CD14-positive monocyte (primary cell): Measurements from ENCODE around the gene TNFSF9. TPM values are rescaled to one million over a fixed set of nuclear protein-coding genes. Genes with fewer than 3 reads are reported as not detected.
A peak's percentile ranks its signal among the peaks of the same experiment; 100 is the strongest.

Experiments
- DNase-seq, 3 donors: peaks; one replicate each; pipeline ENCODE4 v3.0.0-alpha.2; 2011 to 2022
- H2AFZ ChIP-seq: 2 replicates; pipeline ENCODE4 v1.6.0; 2012; ENCODE audit warnings: mild to moderate bottlenecking, low read depth, low read length, inconsistent platforms; ENCODE audit not compliant: insufficient read depth, poor library complexity, severe bottlenecking
- H3K27ac ChIP-seq, 2 donors: 1 replicate in 1 of 2; 2 replicates in 1 of 2; pipeline ENCODE4 v1.5.1; 2012 to 2013; ENCODE audit warnings: low read length in 2 of 2, control low read depth in 1 of 2, inconsistent platforms in 1 of 2, low read depth in 1 of 2, mild to moderate bottlenecking in 1 of 2
- H3K27me3 ChIP-seq, 2 donors: one replicate each; pipeline versions ENCODE4 v1.6.0 to v1.6.1; 2011 to 2013; ENCODE audit warnings: low read length in 2 of 2; ENCODE audit not compliant: control insufficient read depth in 2 of 2, insufficient read depth in 2 of 2
- H3K36me3 ChIP-seq, 2 donors: replicated peaks in 1 of 2; 1 replicate in 1 of 2; 2 replicates in 1 of 2; pipeline versions ENCODE4 v1.5.1 to v1.6.1; 2012 to 2013; ENCODE audit warnings: low read length in 2 of 2, control low read depth in 1 of 2, inconsistent platforms in 1 of 2, mild to moderate bottlenecking in 1 of 2; ENCODE audit not compliant: insufficient read depth in 2 of 2, control insufficient read depth in 1 of 2
- H3K4me1 ChIP-seq, 2 donors: 1 replicate in 1 of 2; 2 replicates in 1 of 2; pipeline versions ENCODE4 v1.5.1 to v1.6.1; 2012 to 2013; ENCODE audit warnings: low read length in 2 of 2, control low read depth in 1 of 2, inconsistent platforms in 1 of 2, mild to moderate bottlenecking in 1 of 2, moderate library complexity in 1 of 2; ENCODE audit not compliant: insufficient read depth in 2 of 2, control insufficient read depth in 1 of 2
- H3K4me2 ChIP-seq: replicated peaks from 2 replicates; pipeline ENCODE3; 2012; ENCODE audit warnings: low read length, moderate library complexity, mild to moderate bottlenecking; ENCODE audit not compliant: poor library complexity, severe bottlenecking; ENCODE audit errors: extremely low read depth
- H3K4me3 ChIP-seq, 3 experiments: fragments of 200-600 bp in 1 of 3; sonication (generic) in 1 of 3; replicated peaks in 1 of 3; 1 replicate in 2 of 3; 2 replicates in 1 of 3; pipeline ENCODE4 v1.5.1; 2011 to 2013; ENCODE audit warnings: low read length in 3 of 3, mild to moderate bottlenecking in 3 of 3, control low read depth in 2 of 3, low read depth in 2 of 3, inconsistent platforms in 1 of 3, moderate library complexity in 1 of 3
- H3K79me2 ChIP-seq: 2 replicates; pipeline ENCODE4 v1.6.0; 2012; ENCODE audit warnings: mild to moderate bottlenecking, control low read depth, inconsistent platforms, low read length, moderate library complexity; ENCODE audit not compliant: insufficient read depth
- H3K9ac ChIP-seq: 2 replicates; pipeline ENCODE4 v1.6.0; 2017; ENCODE audit warnings: low read length, mild to moderate bottlenecking; ENCODE audit not compliant: insufficient read depth, poor library complexity, severe bottlenecking
- H3K9me3 ChIP-seq, 2 donors: replicated peaks in 1 of 2; 1 replicate in 1 of 2; 2 replicates in 1 of 2; pipeline versions ENCODE4 v1.5.1 to v1.6.1; 2012 to 2013; ENCODE audit warnings: low read length in 2 of 2, control low read depth in 1 of 2; ENCODE audit not compliant: control insufficient read depth in 1 of 2, insufficient read depth in 1 of 2
- H4K20me1 ChIP-seq: 2 replicates; pipeline ENCODE4 v1.6.0; 2012; ENCODE audit warnings: mild to moderate bottlenecking, low read length, control low read depth, moderate library complexity; ENCODE audit not compliant: insufficient read depth
- H3K27ac Mint-ChIP-seq, 7 donors: one replicate each; pipeline ENCODE4 v1.8.0; 2020; ENCODE audit warnings: mild to moderate bottlenecking in 7 of 7, mixed read lengths in 7 of 7, moderate library complexity in 6 of 7, inconsistent platforms in 2 of 7
- H3K27me3 Mint-ChIP-seq, 3 donors: one replicate each; pipeline ENCODE4 v1.8.0; 2021 to 2022; ENCODE audit warnings: low read depth in 3 of 3, mild to moderate bottlenecking in 3 of 3, mixed read lengths in 3 of 3, moderate library complexity in 3 of 3, inconsistent platforms in 1 of 3
- H3K36me3 Mint-ChIP-seq, 2 donors: one replicate each; pipeline ENCODE4 v1.8.0; 2020; ENCODE audit warnings: mixed read lengths in 2 of 2, inconsistent platforms in 1 of 2, mild to moderate bottlenecking in 1 of 2
- H3K4me1 Mint-ChIP-seq: one replicate; pipeline ENCODE4 v1.8.0; 2020; ENCODE audit warnings: mild to moderate bottlenecking, mixed read lengths
- H3K4me3 Mint-ChIP-seq, 2 donors: one replicate each; pipeline ENCODE4 v1.8.0; 2020; ENCODE audit warnings: mild to moderate bottlenecking in 2 of 2, mixed read lengths in 2 of 2, moderate library complexity in 1 of 2
- H3K9me3 Mint-ChIP-seq, 7 donors: one replicate each; pipeline ENCODE4 v1.8.0; 2020 to 2022; ENCODE audit warnings: mixed read lengths in 7 of 7, mild to moderate bottlenecking in 6 of 7, moderate library complexity in 6 of 7, inconsistent platforms in 2 of 7
- WGBS: methylation state at CpG from one replicate; pipeline ENCODE4 v1.1.5; 2013; ENCODE audit warnings: missing lambda C conversion rate; ENCODE audit not compliant: insufficient coverage; 5-methylcytosine and 5-hydroxymethylcytosine counted together
- intact Hi-C, 2 donors: fragments of 100-400 bp; cut with micrococcal nuclease; formaldehyde crosslinking; loops; one replicate each; pipeline versions ENCODE4 v1.15.0 to v1.15.1; 2023
- polyA plus RNA-seq, 3 donors: library from polyadenylated mRNA; depleted of rRNA in 1 of 3; unstranded in 2 of 3; stranded (reverse) in 1 of 3; fragments of 300-500 nt in 2 of 3; fragments of >200 nt in 1 of 3; fragmentation: Illumina TruSeq in 2 of 3; gene quantifications; 1 replicate in 2 of 3; 2 replicates in 1 of 3; pipeline ENCODE4 v1.2.3, GENCODE V29; 2012 to 2021
- TF ChIP-seq, protein P1 (sequence below): fragments of 200-600 bp; IDR thresholded peaks from one replicate; pipeline ENCODE4 v1.8.0; 2022; ENCODE audit warnings: antibody characterized with exemption, mild to moderate bottlenecking

Gene TNFSF9
- polyA plus RNA-seq, 3 donors: 3.7 to 4.9 (median 4.3) TPM

DNA sequence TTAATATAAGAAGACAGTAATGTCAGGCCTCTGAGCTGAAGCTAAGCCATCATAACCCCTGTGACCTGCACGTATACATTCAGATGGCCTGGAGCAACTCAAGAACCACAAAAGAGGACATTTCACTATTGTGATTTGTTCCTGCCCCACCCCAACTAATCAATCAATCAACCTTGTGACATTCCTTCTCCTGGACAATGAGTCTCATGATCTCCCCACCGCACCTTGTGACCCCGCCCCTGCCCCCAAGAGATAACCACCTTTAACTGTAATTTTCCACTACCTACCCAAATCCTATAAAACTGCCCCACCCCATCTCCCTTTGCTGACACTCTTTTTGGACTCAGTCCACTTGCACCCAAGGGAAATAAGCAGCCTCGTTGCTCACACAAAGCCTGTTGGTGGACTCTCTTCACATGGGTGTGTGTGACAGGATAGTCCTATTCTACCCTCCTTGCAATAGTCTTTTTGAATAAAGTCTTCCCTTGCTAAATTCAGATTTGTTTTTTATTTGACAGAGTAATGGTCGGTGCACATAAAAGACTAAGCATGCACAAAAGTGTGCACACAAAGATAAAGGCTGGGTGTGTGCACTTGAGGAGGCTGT lies 46.1 kb downstream of the TNFSF9 start:
- WGBS: 54% methylated on average over 3 of the region's 5 CpGs

DNA sequence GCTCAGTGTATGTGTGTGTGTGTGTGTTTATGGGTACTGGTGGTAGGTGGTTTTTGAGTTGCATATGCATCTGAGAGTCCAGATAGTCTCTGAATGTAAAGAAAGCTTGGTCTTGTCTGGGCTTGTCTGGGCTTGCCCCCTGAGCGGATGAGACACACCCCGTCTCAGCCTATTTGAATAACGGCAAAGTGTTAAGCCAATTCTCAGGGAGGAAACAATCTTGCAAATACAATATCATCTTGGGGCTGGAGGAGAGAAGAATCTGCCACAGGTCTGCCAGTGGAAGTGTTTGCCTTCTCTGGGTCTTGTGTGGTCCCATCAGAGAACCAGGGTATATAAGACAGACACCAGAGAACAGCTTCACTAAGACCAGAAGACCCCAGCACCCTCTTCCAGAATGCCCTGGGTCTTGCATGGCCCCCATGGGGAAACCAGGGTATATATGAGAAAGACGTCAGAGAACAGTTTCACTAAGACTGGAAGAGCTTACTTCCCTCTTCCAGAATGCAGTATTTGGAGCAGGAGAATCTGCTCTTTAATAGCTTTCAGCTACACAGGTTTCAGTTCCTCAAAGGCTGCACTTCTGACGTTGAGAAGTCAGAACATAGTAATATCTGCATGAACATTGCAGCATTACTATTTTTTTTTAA lies 46.8 kb downstream of the TNFSF9 start:
- Histone ChIP-seq H3K4me3 (peak overlapping the region in 1 of 3 experiments; percentile 26), H3K9ac (peak overlapping the region; percentile 32), H3K79me2 (no peaks in the 10 kb centered on the region), H3K4me2 (peak overlapping the region; percentile 46), H3K27ac (peak overlapping the region; percentile 78 to 86), H2AFZ (peak overlapping the region; percentile 43), H4K20me1 (no peaks in the 10 kb centered on the region), H3K36me3 (no peaks in the 10 kb centered on the region), H3K9me3 (no peaks in the 10 kb centered on the region), H3K27me3 (no peaks in the 10 kb centered on the region), H3K4me1 (peaks cover 37 to 50% of the 10 kb centered on the region in 2 donors)
- Mint-ChIP-seq H3K36me3 (no peaks in the 10 kb centered on the region), H3K27me3 (peaks cover 2 to 5% (median 5%) of the 10 kb centered on the region in 3 donors), H3K9me3 (peaks cover 0 to 3% (median 0%) of the 10 kb centered on the region in 7 donors), H3K4me3 (no peak overlapping the region), H3K4me1 (peaks cover 22% of the 10 kb centered on the region), H3K27ac (peak overlapping the region in 4 of 7 donors; percentile 82 to 92 (median 92))
- TF ChIP-seq, protein P1, sequence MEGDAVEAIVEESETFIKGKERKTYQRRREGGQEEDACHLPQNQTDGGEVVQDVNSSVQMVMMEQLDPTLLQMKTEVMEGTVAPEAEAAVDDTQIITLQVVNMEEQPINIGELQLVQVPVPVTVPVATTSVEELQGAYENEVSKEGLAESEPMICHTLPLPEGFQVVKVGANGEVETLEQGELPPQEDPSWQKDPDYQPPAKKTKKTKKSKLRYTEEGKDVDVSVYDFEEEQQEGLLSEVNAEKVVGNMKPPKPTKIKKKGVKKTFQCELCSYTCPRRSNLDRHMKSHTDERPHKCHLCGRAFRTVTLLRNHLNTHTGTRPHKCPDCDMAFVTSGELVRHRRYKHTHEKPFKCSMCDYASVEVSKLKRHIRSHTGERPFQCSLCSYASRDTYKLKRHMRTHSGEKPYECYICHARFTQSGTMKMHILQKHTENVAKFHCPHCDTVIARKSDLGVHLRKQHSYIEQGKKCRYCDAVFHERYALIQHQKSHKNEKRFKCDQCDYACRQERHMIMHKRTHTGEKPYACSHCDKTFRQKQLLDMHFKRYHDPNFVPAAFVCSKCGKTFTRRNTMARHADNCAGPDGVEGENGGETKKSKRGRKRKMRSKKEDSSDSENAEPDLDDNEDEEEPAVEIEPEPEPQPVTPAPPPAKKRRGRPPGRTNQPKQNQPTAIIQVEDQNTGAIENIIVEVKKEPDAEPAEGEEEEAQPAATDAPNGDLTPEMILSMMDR: no peak
- DNase-seq: peak; percentile 79 to 94 (median 90)
- WGBS: 18% methylated on average over 2 of the region's 5 CpGs
- intact Hi-C loops: loop anchor here (5.0 kb wide), 1 partner anchor 45 kb away; the partner anchor contains the start of gene TNFSF9 (in 2 of the 2)

More for the DNA sequence above, 46.1 kb downstream of the TNFSF9 start:
- TF ChIP-seq, protein P1: no peak
- Histone ChIP-seq H3K27me3 (peaks cover 0 to 2% of the 10 kb centered on the region in 2 donors), H3K36me3 (no peaks in the 10 kb centered on the region), H3K4me2 (peak overlapping the region; percentile 46), H2AFZ (no peak overlapping the region), H3K27ac (peak overlapping the region; percentile 78 to 86), H3K9me3 (no peaks in the 10 kb centered on the region), H3K79me2 (no peaks in the 10 kb centered on the region), H3K4me1 (peaks cover 43 to 56% of the 10 kb centered on the region in 2 donors), H3K9ac (no peak overlapping the region), H4K20me1 (no peaks in the 10 kb centered on the region), H3K4me3 (peak overlapping the region in 1 of 3 experiments; percentile 26)
- intact Hi-C loops: loop anchor here (5.0 kb wide), 1 partner anchor 45 kb away; the partner anchor contains the start of gene TNFSF9 (in 2 of the 2)
- peaks cover 2 to 9% (median 5%) of the 10 kb centered on the region in 3 donors for H3K27me3 Mint-ChIP-seq
- H3K9me3 Mint-ChIP-seq: peaks cover 0 to 3% (median 0%) of the 10 kb centered on the region in 7 donors
- no peaks in the 10 kb centered on the region for H3K36me3 Mint-ChIP-seq
- no peak for DNase-seq
- no peak overlapping the region for H3K27ac Mint-ChIP-seq
- H3K4me1 Mint-ChIP-seq: peaks cover 28% of the 10 kb centered on the region
- no peak overlapping the region for H3K4me3 Mint-ChIP-seq
